HG02763 (cell line): ENCODE data around the gene CCN6.
"Not testable (repeated sequence)": the region's sequence is repeated elsewhere in the genome, so short reads cannot be mapped to it uniquely, and the experiment has no call there.

Experiments used
- ATAC-seq: cut with Tn5 transposase; IDR thresholded peaks from one replicate; pipeline ENCODE4 v1.9.1; 2021; ENCODE audit warnings: mild to moderate bottlenecking, moderate library complexity; ENCODE audit not compliant: unreplicated experiment

The CCN6 gene

DNA sequence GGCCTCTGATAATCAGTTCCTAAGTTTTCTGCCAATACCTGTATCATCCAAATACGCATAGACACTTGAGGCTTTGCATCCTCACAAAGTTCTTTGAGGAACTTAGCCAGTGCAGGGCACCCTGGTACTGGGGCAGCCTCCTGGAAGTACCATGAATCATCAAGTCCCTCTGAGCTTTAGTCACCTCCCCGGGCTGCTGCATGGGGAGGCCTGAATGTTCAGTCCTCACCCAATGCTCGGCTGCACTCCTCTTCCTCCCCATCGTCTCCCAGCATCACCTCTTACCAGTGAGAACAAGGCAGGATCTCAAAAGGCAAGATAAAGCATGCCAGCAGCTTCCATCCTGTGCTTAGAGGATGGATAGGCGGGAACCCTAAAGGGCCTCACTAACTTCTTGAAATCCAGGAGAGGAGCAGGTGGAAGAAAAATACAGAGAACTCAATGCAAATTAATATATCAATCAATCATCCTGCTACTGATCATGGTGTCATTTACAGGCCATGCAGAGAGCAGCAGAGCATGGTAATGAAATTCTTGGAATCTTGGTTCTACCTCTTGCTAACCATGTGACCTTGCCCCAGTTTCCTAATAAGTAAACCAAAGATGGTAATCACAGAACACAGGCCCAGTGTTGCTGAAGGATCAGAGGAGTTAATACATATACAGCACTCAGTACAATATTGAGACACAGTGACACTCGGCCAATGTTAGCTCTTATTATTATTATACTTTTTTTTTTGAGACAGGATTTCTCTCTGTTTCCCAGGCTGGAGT is 4.7 kb upstream of the CCN6 start:
- ATAC-seq: no peak

DNA sequence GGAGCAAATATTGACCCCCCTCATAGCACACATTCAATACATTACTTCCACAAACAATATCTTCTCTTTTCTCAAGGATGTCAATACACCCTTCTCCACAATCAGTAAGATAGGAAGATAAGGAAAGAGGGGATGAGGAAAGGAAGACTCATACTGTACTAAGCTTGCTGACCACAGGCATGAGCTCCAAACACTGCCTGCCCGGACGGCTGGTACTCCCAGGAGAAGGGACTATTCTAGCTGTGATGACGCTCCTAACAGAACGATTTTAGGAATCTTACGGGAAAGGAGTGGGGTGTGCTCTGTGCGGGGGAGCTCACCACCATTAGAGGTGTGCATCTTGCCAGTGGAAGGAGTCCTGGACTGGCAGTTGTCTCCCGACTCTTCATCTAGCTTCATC is 3.9 kb upstream of the CCN6 start:
- no peak for ATAC-seq

DNA sequence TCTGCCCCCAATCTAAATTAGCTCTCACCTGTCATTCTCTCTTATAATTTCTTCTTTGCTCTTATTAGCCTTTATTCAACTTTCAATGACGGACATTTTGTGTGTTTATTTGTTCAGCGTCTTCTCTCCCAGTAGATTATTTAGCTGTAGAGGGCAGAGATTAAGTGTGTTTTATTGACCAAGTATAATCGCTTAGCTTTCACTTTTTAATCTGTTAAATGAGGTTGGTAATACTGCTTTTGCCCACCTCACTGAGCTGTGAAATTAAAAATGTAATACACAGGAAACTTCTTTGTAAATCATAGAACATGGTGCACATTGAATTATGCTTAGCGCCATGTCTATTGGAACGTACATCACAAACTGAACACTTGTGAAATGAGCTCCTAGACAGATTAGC is 3.5 kb upstream of the CCN6 start:
- ATAC-seq: no peak

DNA sequence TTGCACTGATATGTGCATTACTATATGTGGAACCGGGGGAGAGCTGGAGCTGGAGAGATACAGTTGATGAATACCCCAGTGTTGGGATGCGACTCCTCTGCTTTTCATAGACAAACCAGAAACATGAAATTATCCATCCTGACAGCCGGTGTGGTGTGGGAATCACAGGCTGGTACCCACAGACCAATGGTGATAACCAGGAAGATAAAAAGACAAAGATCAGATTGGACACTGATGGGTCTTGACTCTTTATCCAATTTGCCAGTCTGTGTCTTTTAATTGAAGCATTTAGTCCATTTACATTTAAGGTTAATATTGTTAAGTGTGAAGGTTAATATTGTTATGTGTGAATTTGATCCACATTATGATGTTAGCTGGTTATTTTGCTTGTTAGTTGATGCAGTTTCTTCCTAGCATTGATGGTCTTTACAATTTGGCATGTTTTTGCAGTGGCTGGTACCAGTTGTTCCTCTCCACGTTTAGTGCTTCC is 2.6 kb upstream of the CCN6 start:
- ATAC-seq: not testable (repeated sequence)

DNA sequence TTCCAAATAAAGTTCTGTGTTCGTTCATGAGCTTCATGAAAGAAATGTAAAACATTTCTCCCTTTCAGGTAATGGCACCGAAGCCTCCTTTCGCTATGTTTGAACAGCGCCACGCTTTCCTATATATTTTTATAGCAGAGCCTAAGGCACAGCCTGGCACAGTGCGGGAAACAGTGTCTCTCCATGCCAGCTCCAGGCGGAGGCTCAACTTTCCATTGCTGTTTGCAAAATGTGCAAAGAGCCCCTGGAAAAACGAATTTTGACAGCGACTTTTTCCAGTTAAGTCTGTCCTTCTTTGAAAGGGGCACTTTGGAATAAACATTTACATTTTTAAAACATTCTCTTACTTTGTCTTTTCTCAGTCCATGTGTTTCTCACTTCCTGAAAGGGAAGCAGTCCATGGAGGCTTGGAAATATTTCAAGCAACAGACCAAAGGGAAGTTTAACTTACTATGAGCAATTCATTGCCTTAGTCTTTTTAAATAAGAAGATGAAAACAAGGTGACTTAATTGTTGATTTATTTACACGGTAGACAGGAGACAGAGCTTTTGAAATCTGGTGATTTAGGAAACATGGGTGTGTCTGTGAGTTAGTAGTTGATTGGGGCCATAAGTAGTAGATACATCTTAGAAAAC is 769 bp downstream of the CCN6 start:
- ATAC-seq: no peak

DNA sequence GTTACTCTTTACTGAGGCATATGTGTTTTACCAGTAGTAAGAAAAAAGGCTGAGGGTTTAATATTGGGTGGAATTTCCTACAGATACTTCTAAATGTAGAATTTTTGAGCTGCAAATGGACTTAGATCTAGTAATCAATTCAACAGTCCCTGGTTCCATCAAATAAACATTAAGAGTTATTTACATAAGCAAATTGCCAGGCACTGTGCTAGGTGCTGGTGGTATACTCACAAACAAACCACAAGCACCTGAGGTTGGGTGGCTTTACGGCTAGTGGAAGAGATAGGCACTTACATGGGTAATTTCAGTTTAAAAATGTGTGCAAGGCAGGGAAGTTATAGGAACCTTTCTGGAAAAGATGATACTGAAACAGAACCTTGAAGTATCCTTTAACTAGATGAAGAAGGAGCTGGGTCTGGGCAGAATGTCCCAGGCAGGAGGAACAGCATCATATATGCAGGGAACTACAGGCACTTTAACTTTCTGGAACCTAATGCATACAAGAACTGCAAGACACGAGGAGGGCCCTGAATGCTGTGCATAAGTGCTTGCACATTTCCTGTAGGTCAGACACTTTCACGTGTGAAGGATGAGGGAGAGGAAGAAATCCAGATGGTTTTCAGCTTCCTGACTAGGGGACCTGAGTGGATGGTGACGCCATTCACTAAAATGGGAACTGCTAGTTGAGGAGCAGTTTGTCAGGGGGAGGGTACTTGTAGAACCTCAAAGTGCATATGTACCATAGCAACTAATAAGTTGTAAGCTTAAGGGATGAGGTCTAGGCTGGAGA is 4.5 kb downstream of the CCN6 start:
- no peak for ATAC-seq

DNA sequence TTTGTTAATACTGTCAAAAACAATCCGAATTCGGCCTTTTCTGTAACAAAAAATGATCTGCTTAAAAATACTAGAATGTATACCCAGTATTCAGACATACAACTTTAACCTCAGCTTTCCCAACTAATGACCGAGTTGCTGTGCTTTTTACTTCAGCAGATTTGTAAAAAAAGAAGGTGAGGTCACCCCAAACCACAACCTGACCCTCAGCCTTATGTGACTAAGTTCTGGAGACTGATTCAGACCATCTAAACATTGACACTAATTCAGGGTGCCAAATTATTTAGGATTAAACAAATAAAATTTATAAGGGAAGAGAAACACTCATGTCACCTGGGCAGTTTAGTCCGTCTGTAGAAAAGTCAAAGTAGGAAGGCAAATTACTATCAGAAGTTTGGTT is 7.7 kb downstream of the CCN6 start:
- no peak for ATAC-seq

DNA sequence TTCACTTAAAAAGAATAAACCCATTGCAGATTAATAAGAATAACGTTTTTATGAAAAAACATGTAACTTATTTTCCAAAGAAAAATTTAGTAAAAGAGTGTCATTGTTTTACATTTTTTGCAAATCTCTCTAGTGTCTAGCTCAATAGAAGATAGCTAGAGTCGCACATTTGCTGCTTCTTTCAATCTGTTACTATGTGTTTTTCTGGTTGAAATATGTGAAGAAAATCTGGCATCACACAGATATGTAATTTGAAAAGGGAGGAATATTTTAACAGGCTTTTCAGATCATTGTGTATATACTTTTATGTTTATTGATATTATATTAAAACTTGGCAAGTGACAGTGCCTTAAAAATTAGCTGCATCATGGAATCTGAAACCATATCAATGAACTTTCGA is 9.1 kb downstream of the CCN6 start:
- ATAC-seq: no peak

DNA sequence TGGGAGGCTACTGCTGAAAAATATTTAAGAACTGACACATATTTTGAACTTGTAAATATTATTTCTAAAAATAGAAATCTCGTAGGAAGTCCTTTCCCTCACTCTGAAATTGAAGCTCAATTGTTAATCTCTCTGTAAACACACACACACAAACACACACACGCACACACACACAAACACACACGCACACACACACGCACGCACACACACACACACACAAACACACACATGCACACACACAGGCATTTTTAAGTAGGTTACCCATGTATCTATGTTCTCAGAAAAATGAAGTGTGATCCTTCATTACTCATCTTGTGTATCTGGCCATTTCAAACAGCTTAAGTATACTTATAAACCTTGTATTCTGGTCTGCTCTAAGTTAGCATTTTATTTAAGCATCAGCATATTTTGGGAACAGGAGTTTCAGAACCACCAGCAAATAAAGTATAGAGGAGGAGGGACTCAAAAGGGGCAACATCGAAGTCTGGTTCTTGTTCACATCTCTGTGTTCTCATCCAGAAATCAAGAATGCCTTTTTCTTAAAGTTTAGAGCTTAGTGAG is 11.6 kb downstream of the CCN6 start:
- ATAC-seq: no peak

DNA sequence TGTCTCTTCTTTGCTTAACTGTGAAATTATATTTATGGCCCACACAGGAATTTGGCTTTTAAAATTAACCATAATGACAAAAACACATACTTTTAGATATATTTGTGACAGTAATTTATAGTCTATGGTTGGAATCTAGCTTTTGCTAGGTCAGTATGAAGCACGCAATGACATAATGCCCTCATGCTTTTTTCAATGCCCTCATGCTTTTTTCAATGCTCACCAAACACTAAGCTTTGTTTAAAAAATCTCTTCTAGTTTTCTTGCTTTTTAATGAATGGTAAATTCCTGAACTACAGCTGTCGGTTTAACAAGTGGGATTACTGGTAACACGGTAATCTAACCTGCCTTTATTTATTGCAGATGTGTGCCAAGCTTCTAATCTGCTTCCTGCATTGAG is 12.7 kb downstream of the CCN6 start:
- no peak for ATAC-seq

DNA sequence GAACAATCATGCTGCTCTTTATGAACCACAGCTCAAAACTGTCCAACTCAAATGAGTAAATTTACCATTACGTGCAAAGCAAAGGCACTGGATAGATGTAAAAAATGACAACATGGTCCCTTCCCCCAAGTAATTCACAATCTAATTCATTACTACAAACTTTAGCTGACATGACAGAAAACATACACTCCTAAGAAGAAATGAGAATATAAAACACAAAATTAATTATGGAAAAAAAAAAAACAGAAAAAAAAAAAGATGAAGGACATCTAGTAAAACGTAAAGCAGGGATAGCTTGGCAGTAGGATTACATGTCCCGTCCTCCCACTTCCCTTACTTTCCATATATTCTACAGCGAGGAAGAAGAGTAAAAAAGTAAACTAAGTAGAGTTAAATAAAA is 27.7 kb downstream of the CCN6 start:
- no peak for ATAC-seq

DNA sequence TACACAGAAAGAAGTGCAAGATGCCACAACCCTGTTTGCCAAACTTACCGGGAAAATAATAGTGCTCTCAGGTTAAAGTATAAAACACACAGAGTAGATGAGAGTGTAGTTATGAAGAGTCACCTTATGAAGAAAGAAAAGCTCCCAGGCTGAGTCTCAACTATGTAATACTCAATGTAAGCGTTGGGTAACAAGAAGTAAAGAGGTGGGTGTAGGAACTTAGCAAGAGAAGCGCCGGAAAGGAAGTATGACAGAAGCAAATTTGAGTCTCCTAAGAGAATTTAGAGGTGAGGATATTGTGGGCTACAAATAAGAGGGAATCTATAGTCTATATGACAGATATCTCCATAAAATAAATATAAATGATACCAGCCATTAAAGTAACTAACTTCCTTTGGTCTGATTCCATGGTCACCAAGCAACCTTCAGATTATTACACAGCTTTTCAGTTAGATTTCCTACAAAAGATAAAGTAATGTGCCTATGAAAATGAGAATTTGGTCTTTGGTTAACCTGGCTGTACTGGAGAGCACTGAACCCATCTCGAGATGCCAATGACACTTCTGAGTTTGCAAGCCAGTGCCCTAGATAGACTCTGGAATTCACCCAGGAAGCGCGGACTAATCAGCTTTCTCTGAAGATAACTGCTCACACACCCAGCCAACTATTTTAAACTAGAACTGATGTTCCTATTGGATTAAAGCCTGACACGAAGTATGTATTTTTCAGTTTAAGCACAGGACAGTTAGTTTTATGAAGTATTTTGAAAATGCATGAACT is 31.6 kb downstream of the CCN6 start:
- ATAC-seq: no peak

DNA sequence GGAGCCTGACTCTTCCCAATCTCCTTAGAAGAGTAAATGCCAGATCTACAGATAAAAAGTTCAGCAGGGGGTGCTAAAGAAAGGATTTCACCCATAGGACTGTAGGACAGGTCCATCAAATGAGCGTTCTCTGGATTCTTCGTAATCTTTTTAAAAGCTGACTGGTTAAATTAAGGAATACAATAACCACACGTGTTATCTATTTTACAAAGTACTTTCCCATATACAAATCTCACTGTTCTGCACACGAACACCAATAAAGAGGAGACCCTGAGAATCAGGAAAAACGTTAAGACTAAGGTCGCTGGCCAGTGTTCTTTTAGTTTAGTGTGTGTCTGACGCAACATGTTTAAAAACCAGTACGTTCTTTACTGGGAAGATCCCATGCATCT is 32.8 kb downstream of the CCN6 start:
- peak; percentile 25 for ATAC-seq

DNA sequence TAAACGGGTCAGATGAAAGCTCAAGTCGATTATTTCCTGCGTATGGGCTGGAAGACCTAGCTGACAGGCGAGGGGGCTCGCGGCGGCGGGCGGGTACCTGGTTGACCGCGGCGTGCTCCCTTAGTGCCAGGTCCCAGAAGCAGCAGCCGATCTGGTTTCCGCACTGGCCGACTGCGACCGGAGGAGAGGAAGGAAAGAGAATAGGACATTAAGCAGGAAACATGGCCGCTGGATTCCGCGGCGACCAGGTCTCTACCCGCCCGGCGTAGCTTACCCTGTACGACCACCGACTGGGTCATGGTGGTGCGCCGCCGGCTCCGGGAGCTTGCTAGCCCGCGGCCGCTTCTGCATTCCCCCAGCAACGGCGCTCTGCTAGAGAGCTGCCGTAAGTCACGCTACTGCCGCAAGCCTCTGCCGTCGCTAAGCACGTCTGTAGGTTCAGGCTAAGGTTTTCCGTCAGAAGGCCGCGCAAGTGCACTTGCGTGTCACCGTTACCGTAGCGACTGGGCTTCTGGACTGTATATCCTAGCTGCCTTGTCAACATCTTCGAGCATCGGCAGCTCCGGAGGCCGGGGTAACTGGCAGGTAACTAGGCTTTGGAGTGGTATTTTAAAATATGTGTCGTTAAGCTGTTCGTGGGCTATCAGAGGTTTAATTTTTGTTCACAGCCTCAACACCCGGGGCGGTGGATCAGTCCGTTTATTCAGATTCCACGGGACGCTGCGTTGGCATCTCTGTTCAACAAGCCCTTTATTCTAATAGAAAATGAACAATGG is 33.4 kb downstream of the CCN6 start, which contains the start of the genes FAM229B and TUBE1:
Gene FAM229B (plus strand): TSS at position 456 of the 776 bp plus-strand sequence. CDS start 11,693 bp downstream, outside the sequence.
Gene TUBE1 (minus strand): TSS at position 347 of the 776 bp plus-strand sequence. CDS start 48 bp downstream, at position 299.
- peak; percentile 99 for ATAC-seq

DNA sequence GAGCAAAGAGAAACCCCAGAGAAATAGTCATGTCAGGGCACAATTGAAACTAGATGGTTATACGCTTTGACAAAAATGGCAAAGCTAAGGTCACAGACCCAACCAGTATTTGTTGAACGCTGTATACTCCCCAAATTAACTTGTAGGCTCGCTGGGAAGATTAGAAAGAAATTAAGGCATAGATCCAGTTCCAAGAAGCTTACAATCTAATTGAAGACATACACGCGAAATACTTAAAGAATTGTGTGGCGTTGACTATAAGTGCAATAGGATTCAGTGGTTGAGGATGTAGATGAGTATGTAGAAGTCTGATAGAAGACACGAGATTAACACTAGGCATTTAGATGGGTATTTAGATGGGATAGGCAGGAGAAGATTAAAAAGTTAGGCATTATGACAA is 34.0 kb downstream of the CCN6 start:
- no peak for ATAC-seq

DNA sequence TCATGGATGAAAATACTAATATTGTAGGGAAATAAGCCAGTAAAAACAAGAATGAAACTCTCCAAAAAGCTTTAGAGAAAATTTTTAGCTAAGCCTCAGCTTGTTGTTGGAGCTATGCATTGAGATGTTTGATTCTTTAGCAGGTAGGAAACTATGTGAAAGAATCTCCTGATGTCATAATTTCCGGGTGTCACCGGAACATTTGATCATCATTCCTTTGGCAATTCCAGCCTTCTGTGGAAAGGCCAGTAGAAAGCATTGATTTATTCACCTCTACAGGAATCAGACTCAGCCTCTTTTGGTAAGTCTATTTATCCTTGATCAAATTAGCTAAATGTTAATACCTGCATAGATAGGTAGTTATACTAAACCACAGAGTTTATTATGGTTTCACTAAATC is 43.0 kb downstream of the CCN6 start:
- no peak for ATAC-seq

DNA sequence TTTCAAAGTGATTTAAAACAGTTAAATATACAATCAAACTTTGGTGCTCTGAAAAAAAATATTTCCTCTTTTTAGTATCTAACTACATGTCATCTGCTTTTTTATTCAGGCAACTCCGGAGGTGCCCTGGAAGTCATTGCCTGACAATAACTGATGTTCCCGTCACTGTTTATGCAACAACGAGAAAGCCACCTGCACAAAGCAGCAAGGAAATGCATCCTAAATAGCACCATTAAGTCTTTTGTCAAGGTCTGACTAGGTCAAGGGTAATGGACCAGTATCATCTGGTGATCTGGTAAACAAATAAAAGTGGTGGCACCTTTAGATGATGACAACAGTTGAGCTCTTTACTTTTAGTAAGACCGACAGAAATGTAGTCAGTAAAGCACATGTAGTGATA is 46.7 kb downstream of the CCN6 start:
- no peak for ATAC-seq

DNA sequence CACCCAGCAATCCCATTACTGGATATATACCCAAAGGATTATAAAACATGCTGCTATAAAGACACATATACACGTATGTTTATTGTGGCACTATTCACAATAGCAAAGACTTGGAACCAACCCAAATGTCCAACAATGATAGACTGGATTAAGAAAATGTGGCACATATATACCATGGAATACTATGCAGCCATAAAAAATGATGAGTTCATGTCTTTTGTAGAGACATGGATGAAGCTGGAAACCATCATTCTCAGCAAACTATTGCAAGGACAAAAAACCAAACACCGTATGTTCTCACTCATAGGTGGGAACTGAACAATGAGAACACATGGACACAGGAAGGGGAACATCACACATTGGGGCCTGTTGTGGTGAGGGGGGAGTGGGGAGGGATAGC is 52.1 kb downstream of the CCN6 start:
- not testable (repeated sequence) for ATAC-seq

DNA sequence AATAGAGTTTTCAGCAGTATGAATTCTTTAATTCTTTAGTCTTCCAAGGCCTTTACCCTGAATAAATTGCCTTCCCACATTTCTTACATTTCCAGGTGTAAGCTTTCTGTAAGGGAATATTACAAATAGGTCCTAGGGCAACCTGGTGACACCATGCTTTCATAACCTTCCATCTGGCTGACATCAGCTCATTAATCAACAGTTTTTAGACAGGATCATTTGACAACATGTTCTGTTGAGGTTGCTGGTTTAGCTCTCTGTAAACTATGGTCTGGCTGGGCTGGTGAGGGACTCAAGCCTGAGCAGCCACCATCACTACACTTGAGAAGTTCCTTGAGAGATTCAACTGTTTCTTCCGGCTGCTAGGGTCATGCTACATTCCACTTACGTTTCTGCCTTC is 52.7 kb downstream of the CCN6 start:
- ATAC-seq: no peak

DNA sequence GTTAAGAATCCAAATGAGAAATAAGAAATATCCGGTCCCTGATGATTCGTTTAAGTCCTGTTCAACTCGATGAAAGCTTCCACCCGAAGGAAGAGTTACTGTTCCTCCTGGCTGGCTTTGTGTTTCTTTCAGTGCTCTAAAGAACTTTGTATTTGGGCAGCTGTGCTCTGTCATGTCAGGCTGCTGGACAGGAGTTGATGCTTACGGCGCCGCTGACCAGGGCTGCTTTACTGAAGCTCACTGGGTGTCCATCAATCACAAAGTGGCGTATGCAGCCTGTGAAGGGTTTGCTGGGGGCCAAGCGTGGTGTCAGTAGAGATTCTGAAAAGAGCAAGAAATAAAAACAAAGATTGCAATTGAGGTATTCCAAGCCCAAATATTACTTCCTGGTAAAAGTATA is 55.4 kb downstream of the CCN6 start:
- ATAC-seq: no peak
